Spleen (tissue), 11 donors: ENCODE data around the gene PXYLP1. TPM values are rescaled to one million over a fixed set of nuclear protein-coding genes. Genes with fewer than 3 reads are reported as not detected.

Experiments
- DNase-seq: peaks from one replicate; pipeline ENCODE4 v3.0.0-alpha.2; 2020
- H3K27ac ChIP-seq, 8 donors: fragments of 200-600 bp; sonication (generic) in 7 of 8; 1 replicate in 4 of 8; 2 replicates in 4 of 8; pipeline versions ENCODE4 v1.5.0 to v1.8.0; 2016 to 2021; ENCODE audit warnings: inconsistent platforms in 4 of 8, mild to moderate bottlenecking in 4 of 8, moderate library complexity in 1 of 8
- H3K27me3 ChIP-seq, 7 donors: fragments of 200-600 bp; sonication (generic) in 6 of 7; replicated peaks in 1 of 7; 1 replicate in 4 of 7; 2 replicates in 3 of 7; pipeline versions ENCODE4 v1.5.0 to v1.8.0; 2016 to 2021; ENCODE audit warnings: inconsistent platforms in 3 of 7, mild to moderate bottlenecking in 1 of 7
- H3K36me3 ChIP-seq, 6 donors: fragments of 200-600 bp; sonication (generic) in 5 of 6; 1 replicate in 4 of 6; 2 replicates in 2 of 6; pipeline versions ENCODE4 v1.5.0 to v1.8.0; 2016 to 2021; ENCODE audit warnings: inconsistent platforms in 2 of 6
- H3K4me1 ChIP-seq, 6 donors: fragments of 200-600 bp; sonication (generic) in 5 of 6; 1 replicate in 3 of 6; 2 replicates in 3 of 6; pipeline versions ENCODE4 v1.5.0 to v1.8.0; 2016 to 2021; ENCODE audit warnings: inconsistent platforms in 3 of 6
- H3K4me3 ChIP-seq, 8 donors: fragments of 200-600 bp; sonication (generic) in 7 of 8; 1 replicate in 4 of 8; 2 replicates in 4 of 8; pipeline versions ENCODE4 v1.5.0 to v1.8.0; 2016 to 2021; ENCODE audit warnings: inconsistent platforms in 4 of 8, mild to moderate bottlenecking in 4 of 8, moderate library complexity in 2 of 8
- H3K9me3 ChIP-seq, 8 donors: fragments of 200-600 bp; sonication (generic) in 7 of 8; 1 replicate in 4 of 8; 2 replicates in 4 of 8; pipeline versions ENCODE4 v1.5.0 to v1.8.0; 2016 to 2021; ENCODE audit warnings: inconsistent platforms in 4 of 8
- POLR2A ChIP-seq, 3 donors: fragments of 450-650 bp; IDR thresholded peaks; one replicate each; pipeline ENCODE4 v1.5.1; 2017; ENCODE audit warnings: antibody characterized with exemption in 3 of 3, mild to moderate bottlenecking in 1 of 3
- POLR2AphosphoS5 ChIP-seq, 3 donors: sonication (generic); formaldehyde crosslinking; IDR thresholded peaks; one replicate each; pipeline ENCODE4 v1.5.1; 2017; ENCODE audit warnings: antibody characterized with exemption in 3 of 3
- WGBS, 5 donors: extraction: QIAGEN DNeasy Blood & Tissue Kit in 3 of 5; methylation state at CpG; one replicate each; pipeline versions ENCODE4 v1.1.5 to v1.1.7; 2013 to 2018; 5-methylcytosine and 5-hydroxymethylcytosine counted together
- intact Hi-C: fragments of 100-400 bp; cut with DNase I; formaldehyde crosslinking; loops from one replicate; pipeline ENCODE4 v1.15.0; 2023; ENCODE audit warnings: low total_unique reads
- polyA plus RNA-seq, 3 donors: library from polyadenylated mRNA; stranded (reverse); fragments of 200-250 nt; gene quantifications; one replicate each; pipeline ENCODE4 v1.2.1, GENCODE V29; 2013
- total RNA-seq, 7 donors: library from RNA; depleted of rRNA in 3 of 7; stranded (reverse); fragments of >200 nt in 3 of 7; fragmentation: NEBNext Ultra II Directional in 4 of 7; extraction: Animal tissue kit (Norgen Biotek cat#: 25700) in 4 of 7; gene quantifications; one replicate each; pipeline versions ENCODE4 v1.1.0 to v1.2.1, GENCODE V29; 2016 to 2021
- TF ChIP-seq, protein P1 (sequence below), 11 experiments: fragments of 200-600 bp in 7 of 11; fragments of 450-650 bp in 4 of 11; sonication (generic) in 4 of 11; IDR thresholded peaks in 8 of 11; conservative IDR thresholded peaks in 3 of 11; 1 replicate in 7 of 11; 2 replicates in 4 of 11; pipeline versions ENCODE4 v1.4.0 to v1.8.0; 2016 to 2021; ENCODE audit warnings: antibody characterized with exemption in 11 of 11, inconsistent platforms in 4 of 11, mild to moderate bottlenecking in 1 of 11
- donor health status: healthy with polysubstance abuse.
- donor health status: DM: no; HTN: no; CAD: no; lungs with moderate emphysema.
- donor health status: DM: no; HTN: no; CAD: no.
- donor health status: Bipolar disorder and iron deficiency.
- donor health status: healthy.
- donor health status: DM: no; HTN: no; CAD: no.
- donor health status: DM: yes; HTN: yes; CAD: no.

Gene PXYLP1
- total and polyA plus RNA-seq, 10 donors = 2.9 to 15.6 (median 7.4) TPM

DNA sequence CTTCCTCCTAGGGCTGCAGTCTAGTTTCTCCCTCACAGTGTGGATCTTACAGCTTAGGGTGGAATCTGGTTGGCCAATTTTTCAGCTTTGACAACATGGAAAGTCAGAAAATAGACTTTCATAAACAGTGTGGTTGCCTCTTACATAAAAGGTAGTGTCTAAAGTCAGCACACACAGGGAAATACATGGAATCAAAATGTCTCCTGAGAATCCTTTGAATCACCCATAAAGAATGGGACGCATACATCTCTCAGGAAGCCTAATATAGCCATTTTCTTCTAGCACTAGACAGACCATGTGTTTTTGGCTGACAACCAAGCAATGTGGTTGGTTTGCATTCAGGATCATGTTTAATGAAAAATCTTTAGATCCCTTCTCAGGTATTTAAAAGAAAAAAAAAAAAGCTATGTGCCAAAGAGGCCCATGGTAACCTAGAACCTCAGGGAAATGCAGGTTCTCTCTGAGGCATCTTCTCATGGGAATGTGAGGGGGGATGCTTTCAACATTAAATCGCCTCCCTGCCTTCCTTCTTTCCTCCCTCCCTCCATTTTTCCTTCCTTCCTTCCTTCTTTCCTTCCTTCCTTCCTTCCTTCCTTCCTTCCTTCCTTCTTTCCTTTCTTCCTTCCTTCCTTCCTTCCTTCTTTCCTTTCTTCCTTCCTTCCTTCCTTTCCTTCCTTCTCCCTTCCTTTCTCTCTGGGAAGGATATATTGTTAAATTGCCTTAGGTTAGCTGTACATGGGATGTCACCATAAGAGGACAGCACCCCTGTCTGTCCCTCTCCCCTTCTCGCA, 102.4 kb downstream of the PXYLP1 start:
- H3K27ac ChIP-seq = no peak overlapping the region
- no peaks in the 10 kb centered on the region for H3K9me3 ChIP-seq
- no peak overlapping the region for H3K4me3 ChIP-seq
- H3K27me3 ChIP-seq = no peaks in the 10 kb centered on the region
- H3K36me3 ChIP-seq = no peaks in the 10 kb centered on the region
- WGBS, 5 donors = 86 to 98% (median 92%) methylated on average over 3 of the region's 3 CpGs
- intact Hi-C loops = no loop called here
- DNase-seq = no peak
- TF ChIP-seq POLR2A (IDR thresholded peaks at IDR 0.05) = no peak
- TF ChIP-seq, protein P1, sequence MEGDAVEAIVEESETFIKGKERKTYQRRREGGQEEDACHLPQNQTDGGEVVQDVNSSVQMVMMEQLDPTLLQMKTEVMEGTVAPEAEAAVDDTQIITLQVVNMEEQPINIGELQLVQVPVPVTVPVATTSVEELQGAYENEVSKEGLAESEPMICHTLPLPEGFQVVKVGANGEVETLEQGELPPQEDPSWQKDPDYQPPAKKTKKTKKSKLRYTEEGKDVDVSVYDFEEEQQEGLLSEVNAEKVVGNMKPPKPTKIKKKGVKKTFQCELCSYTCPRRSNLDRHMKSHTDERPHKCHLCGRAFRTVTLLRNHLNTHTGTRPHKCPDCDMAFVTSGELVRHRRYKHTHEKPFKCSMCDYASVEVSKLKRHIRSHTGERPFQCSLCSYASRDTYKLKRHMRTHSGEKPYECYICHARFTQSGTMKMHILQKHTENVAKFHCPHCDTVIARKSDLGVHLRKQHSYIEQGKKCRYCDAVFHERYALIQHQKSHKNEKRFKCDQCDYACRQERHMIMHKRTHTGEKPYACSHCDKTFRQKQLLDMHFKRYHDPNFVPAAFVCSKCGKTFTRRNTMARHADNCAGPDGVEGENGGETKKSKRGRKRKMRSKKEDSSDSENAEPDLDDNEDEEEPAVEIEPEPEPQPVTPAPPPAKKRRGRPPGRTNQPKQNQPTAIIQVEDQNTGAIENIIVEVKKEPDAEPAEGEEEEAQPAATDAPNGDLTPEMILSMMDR (IDR thresholded peaks at IDR 0.05 in 8 of 11, conservative IDR thresholded peaks at IDR 0.05 in 3 of 11) = no peak
- TF ChIP-seq POLR2AphosphoS5 (IDR thresholded peaks at IDR 0.05) = no peak
- peaks cover 0 to 11% (median 4%) of the 10 kb centered on the region in 6 donors for H3K4me1 ChIP-seq

DNA sequence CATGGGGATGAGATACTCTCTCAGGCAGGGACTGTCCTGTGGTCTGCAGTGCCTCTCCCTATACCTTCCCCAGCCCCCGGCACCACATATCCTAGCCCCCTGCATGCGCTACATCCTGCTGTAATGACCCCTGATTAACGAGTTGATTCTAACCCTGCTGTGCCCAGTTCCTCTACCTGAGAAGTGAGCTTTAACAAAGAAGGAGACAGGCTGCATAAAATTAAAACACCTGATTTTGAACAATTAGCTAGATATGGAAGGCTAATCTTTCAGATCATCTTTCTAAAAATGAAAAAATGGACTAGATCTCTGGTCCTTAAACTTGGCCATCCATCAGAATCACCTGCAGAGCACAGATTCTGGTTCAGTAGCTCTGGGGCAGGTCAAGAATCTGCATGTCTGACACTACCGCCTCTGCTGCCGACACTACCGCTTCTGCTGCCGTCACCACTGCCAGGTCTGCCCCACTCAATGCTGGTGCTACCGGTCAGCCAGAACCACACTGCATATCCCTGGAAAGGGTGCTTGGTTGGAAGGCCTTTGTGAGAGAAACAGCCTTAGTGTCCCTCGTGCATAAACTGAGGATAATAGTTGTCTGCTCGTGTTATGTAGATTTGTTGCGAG, 103.1 kb downstream of the PXYLP1 start:
- no peak overlapping the region for H3K27ac ChIP-seq
- intact Hi-C loops = no loop called here
- H3K4me3 ChIP-seq = no peak overlapping the region
- no peaks in the 10 kb centered on the region for H3K9me3 ChIP-seq
- 91 to 96% (median 94%) methylated on average over 11 of the region's 11 CpGs for WGBS, 5 donors
- no peaks in the 10 kb centered on the region for H3K36me3 ChIP-seq
- peaks cover 0 to 11% (median 4%) of the 10 kb centered on the region in 6 donors for H3K4me1 ChIP-seq
- H3K27me3 ChIP-seq = no peaks in the 10 kb centered on the region
- DNase-seq = no peak
- TF ChIP-seq, protein P1 (IDR thresholded peaks at IDR 0.05 in 8 of 11, conservative IDR thresholded peaks at IDR 0.05 in 3 of 11) = no peak
- TF ChIP-seq POLR2AphosphoS5 (IDR thresholded peaks at IDR 0.05) (no peak), POLR2A (IDR thresholded peaks at IDR 0.05) (no peak)

DNA sequence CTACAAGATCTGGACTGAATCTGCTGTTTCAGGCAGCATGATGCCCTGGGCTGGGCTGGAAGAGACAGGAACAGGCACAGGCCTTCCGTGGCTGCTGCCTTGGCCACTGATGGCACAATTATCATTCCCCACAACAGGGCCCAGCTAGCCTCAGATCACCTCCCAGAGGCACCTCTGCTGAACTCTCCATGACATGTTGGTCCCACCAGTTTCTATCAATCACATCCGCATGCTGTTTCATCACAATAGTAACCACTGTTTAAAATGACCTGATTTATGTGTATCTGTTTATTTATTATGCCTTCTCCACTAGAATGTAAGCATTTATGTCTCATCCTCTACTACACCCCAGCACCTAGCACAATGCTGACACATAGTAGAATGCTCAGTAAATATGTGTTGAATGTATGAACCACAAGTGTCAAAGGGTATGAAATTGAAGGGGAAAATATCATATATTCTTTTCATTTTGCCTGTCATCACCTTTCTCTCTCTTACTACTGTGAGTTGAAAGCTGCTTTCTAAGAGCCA, 104.0 kb downstream of the PXYLP1 start:
- no peak for DNase-seq
- no peaks in the 10 kb centered on the region for H3K36me3 ChIP-seq
- H3K4me3 ChIP-seq = no peak overlapping the region
- TF ChIP-seq POLR2A (IDR thresholded peaks at IDR 0.05) (no peak), POLR2AphosphoS5 (IDR thresholded peaks at IDR 0.05) (no peak)
- TF ChIP-seq, protein P1 (IDR thresholded peaks at IDR 0.05 in 8 of 11, conservative IDR thresholded peaks at IDR 0.05 in 3 of 11) = no peak
- H3K4me1 ChIP-seq = peaks cover 0 to 11% (median 4%) of the 10 kb centered on the region in 6 donors
- no peak overlapping the region for H3K27ac ChIP-seq
- intact Hi-C loops = no loop called here
- no peaks in the 10 kb centered on the region for H3K9me3 ChIP-seq
- H3K27me3 ChIP-seq = no peaks in the 10 kb centered on the region
- 93 to 100% (median 94%) methylated on average over 2 of the region's 2 CpGs for WGBS, 5 donors
